Measurements from ENCODE around the gene SMOC1. TPM values are rescaled to one million over a fixed set of nuclear protein-coding genes. Genes with fewer than 3 reads are reported as not detected.

The SMOC1 gene
- total RNA-seq, 1 experiment from 2014 or later: 0.68 TPM

DNA sequence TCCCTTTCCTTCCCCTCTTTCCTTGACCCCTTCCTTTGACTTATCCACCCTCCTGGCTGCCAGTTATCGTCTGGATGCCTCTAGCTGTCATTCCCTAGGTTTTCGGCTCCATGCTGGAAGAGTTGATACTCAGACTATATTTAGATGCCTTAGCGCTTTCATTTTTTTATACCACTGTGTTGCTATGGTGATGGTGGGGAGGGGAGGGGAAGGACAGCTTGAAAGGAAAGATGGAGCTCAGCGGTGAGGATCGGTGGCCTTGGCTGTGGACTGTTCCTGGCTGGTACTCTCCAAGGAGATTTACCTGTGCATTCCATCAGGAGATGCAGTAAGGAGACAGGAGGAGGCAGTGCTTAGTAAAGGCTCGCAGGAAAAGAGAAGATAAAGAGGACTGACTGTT, 200.9 kb downstream of the SMOC1 start:
- Histone ChIP-seq H3K23me2 (ENCODE audit: insufficient read length, low read depth, low read length, poor library complexity, severe bottlenecking) (no peaks in the 10 kb centered on the region), H3K79me1 (ENCODE audit: insufficient read depth, low read depth, low read length, poor library complexity, severe bottlenecking) (no peaks in the 10 kb centered on the region), H4K20me1 (ENCODE audit: control insufficient read depth, insufficient read depth, insufficient read length) (no peaks in the 10 kb centered on the region), H3K23ac (ENCODE audit: insufficient read length, low read depth, low read length) (no peak overlapping the region), H3K4me2 (ENCODE audit: insufficient read depth, insufficient read length, low read length) (no peak overlapping the region), H3T11ph (ENCODE audit: low read length) (no peak overlapping the region), H3K27me3 (ENCODE audit: insufficient read depth, low read length) (no peaks in the 10 kb centered on the region), H2BK15ac (ENCODE audit: low read depth, low read length) (no peak overlapping the region), H3K4ac (ENCODE audit: low read depth, low read length) (no peak overlapping the region), H3K14ac (ENCODE audit: insufficient read depth, low read length) (no peak overlapping the region), H4K5ac (ENCODE audit: insufficient read length, low read depth, low read length) (no peak overlapping the region), H2AK5ac (ENCODE audit: insufficient read length, low read length) (no peak overlapping the region), H3K18ac (ENCODE audit: insufficient read length, low read depth, low read length) (no peak overlapping the region), H3K79me2 (ENCODE audit: insufficient read depth, low read length) (no peaks in the 10 kb centered on the region), H4K91ac (ENCODE audit: insufficient read length, low read depth, low read length) (no peak overlapping the region), H3K9me3 (ENCODE audit: control insufficient read depth, low read depth, low read length) (no peaks in the 10 kb centered on the region), H2AFZ (ENCODE audit: low read length) (no peak overlapping the region), H2BK5ac (ENCODE audit: insufficient read length, low read length) (no peak overlapping the region), H3K56ac (ENCODE audit: insufficient read length, low read depth, low read length) (no peak overlapping the region), H3K9ac (ENCODE audit: extremely low read depth, insufficient read length, low read length) (no peak overlapping the region), H2BK20ac (ENCODE audit: low read depth, low read length, poor library complexity, severe bottlenecking) (no peak overlapping the region), H4K8ac (replicated peaks; ENCODE audit: insufficient read length, low read depth, low read length) (no peak overlapping the region), H3K4me1 (ENCODE audit: insufficient read depth, low read length) (no peaks in the 10 kb centered on the region; the same call in 1 of the 2 replicates), H2BK12ac (ENCODE audit: insufficient read length, low read depth, low read length) (no peak overlapping the region), H2BK120ac (ENCODE audit: low read depth, low read length, poor library complexity, severe bottlenecking) (no peak overlapping the region), H3K27ac (ENCODE audit: insufficient read length, low read depth, low read length) (no peak overlapping the region)
- Mint-ChIP-seq H3K27ac (no peak overlapping the region), H3K9me3 (no peaks in the 10 kb centered on the region), H3K4me3 (no peak overlapping the region), H3K36me3 (ENCODE audit: insufficient read depth in 1 of 3, low read depth in 3 of 3) (no peaks in the 10 kb centered on the region), H3K27me3 (ENCODE audit: low read depth) (peaks cover 16% of the 10 kb centered on the region), H3K4me1 (peaks cover 3 to 15% of the 10 kb centered on the region in 2 experiments; a peak in 3 of 4 replicates)
- WGBS (ENCODE audit: extremely low coverage, insufficient read length, low lambda C conversion rate): no CpG with 5 or more reads among the region's 6 CpGs
- TF ChIP-seq, protein P1, sequence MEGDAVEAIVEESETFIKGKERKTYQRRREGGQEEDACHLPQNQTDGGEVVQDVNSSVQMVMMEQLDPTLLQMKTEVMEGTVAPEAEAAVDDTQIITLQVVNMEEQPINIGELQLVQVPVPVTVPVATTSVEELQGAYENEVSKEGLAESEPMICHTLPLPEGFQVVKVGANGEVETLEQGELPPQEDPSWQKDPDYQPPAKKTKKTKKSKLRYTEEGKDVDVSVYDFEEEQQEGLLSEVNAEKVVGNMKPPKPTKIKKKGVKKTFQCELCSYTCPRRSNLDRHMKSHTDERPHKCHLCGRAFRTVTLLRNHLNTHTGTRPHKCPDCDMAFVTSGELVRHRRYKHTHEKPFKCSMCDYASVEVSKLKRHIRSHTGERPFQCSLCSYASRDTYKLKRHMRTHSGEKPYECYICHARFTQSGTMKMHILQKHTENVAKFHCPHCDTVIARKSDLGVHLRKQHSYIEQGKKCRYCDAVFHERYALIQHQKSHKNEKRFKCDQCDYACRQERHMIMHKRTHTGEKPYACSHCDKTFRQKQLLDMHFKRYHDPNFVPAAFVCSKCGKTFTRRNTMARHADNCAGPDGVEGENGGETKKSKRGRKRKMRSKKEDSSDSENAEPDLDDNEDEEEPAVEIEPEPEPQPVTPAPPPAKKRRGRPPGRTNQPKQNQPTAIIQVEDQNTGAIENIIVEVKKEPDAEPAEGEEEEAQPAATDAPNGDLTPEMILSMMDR (conservative IDR thresholded peaks at IDR 0.05): no peak
- no peak for DNase-seq

Other genes with a start within 250 kb of the SMOC1 start
- 364 and 389 TPM in 2 replicates for gene SRSF5, start 112.3 kb upstream of the SMOC1 start, total RNA-seq (2021)
- not detected in 2 replicates for gene SLC10A1, start 82.2 kb upstream of the SMOC1 start, total RNA-seq (2021)

Measured in H9 (cell line).